Fibroblast of mammary gland (primary cell): ENCODE measurements around the gene IQCH.
A peak's percentile ranks its signal among the peaks of the same experiment; 100 is the strongest.

Experiments used
- DNase-seq: peaks from one replicate; pipeline ENCODE4 v3.0.0-alpha.2; 2010; ENCODE audit warnings: low read depth
- H3K4me3 ChIP-seq: 2 replicates; pipeline ENCODE4 v1.5.1; 2011; ENCODE audit warnings: low read depth, mild to moderate bottlenecking, low read length, moderate library complexity; ENCODE audit not compliant: control insufficient read depth
- CTCF ChIP-seq: conservative IDR thresholded peaks from 2 replicates; pipeline ENCODE4 v1.5.1; 2011; ENCODE audit warnings: low read depth, low read length, inconsistent platforms; ENCODE audit not compliant: control insufficient read depth, insufficient read depth

IQCH gene

GRCh38 chr15:67465196-67465952, 210.8 kb downstream of the IQCH start:
- no peak overlapping the region for H3K4me3 ChIP-seq
- no peak for TF ChIP-seq CTCF
- no peak for DNase-seq

- DNase-seq: no peak
- no peak overlapping the region for H3K4me3 ChIP-seq
- no peak for TF ChIP-seq CTCF
These were observed 213.8 kb downstream of the IQCH start for GRCh38 chr15:67468416-67468815.

DNA sequence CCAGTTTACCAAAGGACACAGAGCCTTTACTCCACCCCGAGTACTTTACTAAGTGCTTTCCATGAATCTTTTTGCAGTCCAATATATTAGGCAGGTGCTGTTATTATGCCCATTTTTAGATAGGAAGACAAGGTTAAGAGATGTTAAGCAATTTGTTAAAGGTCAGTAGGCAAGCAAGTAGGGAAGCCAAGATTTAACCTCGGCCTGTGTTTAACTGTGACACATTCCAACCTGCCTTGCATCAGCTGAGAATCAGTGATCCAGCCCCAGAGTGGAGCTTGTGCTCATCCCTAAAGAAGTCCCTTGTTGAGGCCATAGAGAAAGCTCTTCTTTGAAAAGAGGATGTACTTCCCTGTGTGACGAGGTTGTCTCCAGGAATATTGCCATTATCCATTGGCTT, 215.1 kb downstream of the IQCH start:
- no peak for DNase-seq
- TF ChIP-seq CTCF: no peak
- H3K4me3 ChIP-seq: no peak overlapping the region

GRCh38 chr15:67472957-67473356, 218.4 kb downstream of the IQCH start:
- TF ChIP-seq CTCF: no peak
- H3K4me3 ChIP-seq: no peak overlapping the region
- no peak for DNase-seq

- no peak overlapping the region for H3K4me3 ChIP-seq
- no peak for DNase-seq
- no peak for TF ChIP-seq CTCF
These were observed 220.0 kb downstream of the IQCH start for GRCh38 chr15:67474405-67475110.

DNA sequence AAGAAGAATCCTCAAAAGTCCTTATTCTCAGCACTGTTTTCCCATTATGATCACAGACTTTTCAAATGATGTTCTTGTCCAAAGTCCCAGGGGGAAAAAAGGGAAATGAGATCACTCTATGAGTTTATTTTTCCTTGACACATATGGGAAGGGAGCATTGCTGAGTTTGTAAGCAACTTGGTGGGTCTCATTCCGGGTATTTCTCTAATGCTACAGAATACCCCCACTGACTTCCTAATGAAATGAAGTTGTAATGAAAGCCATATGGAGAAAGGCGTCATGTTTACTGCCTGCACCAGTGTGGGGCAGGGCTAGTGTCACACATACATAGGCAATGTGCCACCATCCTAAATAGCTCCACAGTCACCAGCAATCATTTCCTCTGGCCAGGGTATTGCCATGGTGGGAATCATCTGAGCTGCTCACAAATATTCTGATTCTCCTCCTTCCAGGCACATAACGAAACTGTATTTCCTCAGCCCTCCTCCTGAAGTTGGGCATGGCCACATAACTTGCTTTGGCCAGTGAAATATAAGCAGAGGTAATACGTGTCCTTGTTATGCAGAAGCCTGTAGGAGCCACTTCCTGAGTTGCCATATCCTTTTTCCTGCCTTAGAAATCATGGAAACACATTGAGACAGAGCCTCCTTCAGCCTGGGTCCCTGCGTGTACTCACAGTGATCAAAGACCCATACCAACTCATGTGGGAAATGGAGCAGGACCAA, 225.4 kb downstream of the IQCH start:
- peak; percentile 89 for DNase-seq
- no peak overlapping the region for H3K4me3 ChIP-seq
- no peak for TF ChIP-seq CTCF
